Measurements from ENCODE around the gene SCFD1.

The SCFD1 gene

DNA sequence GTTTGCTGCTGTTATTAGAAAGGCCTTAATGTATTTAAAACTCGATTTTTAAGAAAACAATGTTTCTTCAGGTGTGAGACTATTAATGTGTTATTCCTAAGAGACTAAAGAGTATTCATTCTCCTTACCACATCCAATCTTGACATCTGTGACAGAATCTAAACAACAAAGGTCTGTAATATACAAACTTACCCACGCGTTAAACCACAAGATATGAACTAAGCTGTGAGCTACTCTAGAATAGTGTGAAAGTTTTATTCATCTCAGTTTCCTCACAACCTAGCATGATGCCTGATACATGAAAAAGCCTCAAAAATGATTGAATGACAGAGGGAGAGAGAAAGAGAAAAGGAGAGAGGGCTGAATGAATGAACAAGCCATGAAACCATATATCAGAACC is 135.0 kb downstream of the SCFD1 start:
- no peak for DNase-seq (ENCODE audit: low spot score)

DNA sequence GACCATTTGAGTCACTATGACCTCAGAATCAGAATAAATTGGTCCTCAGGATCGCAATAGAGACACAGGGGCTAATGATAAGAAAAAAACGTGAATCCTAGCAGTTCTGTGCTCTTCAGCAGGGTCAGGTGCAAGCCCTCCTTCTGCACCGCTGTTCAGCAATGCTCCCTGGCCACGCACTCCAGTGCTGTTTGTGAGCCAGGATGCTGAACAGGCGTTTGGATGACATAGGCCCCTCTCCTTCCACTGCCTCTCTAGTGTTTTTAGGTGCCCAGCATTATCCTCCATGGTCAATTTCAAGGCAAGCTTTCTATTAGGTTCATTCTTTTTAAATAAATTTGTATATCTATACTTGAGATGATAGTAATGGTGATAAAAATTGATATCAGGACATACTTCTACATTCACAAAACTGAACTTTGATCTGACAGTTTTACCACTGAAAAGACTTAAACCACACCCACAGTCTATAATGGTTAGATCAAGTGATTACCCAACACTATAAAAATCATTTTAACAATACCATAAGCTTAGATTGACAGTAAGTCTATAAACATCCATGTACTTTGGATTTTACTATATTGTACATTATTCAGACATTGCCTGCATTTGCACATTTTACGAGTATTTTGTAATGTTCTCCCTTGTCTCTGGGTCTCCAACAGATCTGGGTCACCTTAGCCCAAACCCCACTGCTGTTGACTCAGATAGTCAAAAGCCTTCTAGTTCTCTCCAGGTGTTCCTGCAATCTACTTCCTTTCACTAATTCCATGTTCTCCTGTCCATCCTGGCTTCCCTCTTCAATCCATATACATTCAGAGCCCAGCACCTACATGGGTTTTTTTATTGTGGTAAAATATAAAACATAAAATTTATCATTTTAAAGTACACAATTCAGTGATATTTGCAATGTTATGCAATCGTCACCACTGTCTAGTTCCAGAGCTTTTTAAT is 137.3 kb downstream of the SCFD1 start:
- no peak for DNase-seq (ENCODE audit: low spot score)

- no peak for DNase-seq (ENCODE audit: low spot score)
Observed at GRCh38 chr14:30763891-30764290, 141.8 kb downstream of the SCFD1 start.

DNA sequence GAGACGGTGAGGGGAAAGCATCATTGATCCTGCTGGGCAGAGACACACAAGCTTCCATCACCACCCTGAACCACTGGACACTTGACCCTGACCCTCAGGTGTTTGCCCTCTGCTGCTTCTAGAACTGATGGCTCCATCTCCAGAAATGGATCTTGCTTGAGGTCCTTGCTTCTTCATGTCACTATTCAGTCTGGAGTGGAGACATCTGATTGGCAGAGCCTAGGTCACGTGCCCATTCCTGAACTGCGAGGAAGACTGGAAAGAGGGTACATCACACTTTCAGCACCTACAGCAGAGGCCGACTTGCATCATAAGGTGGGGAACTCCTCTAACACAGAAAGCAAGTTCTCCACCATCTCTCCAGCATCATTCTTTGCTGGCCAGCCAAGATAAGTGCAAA is 145.5 kb downstream of the SCFD1 start:
- DNase-seq (ENCODE audit: low spot score) = no peak

GRCh38 chr14:30768791-30769190 is 146.7 kb downstream of the SCFD1 start:
- no peak for DNase-seq (ENCODE audit: low spot score)

DNA sequence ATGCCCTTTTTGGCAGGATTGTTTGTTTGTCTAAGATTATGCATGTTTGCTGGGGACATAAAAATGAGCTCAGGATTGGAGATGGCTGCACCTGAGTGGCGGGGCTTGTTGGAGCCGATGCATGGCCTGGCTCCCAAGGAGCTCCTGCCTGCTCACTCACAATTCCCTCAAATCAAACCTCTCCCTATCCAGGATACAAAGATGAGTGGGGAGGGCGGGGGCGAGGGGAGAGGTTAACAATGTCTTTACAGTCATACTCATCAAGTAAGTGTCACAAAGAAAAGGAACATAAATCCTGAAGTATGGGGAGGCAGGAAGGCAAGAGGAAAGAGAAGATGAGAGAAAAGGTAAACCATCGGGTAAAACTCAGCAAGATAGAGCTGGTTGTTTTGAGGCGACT is 148.3 kb downstream of the SCFD1 start:
- DNase-seq (ENCODE audit: low spot score) = no peak

- DNase-seq (ENCODE audit: low spot score) = no peak
Observed at GRCh38 chr14:30771595-30771994, 149.5 kb downstream of the SCFD1 start.

- DNase-seq (ENCODE audit: low spot score) = no peak
Observed at GRCh38 chr14:30779210-30779609, 157.1 kb downstream of the SCFD1 start.

Measured in hematopoietic multipotent progenitor cell treated with erythropoietin and hydrocortisone succinate and interleukin-3 and kit ligand, for 15 days (in vitro differentiated cells).